Mesothelial cell of epicardium (in vitro differentiated cells): Measurements from ENCODE around the gene MATN4. TPM values are rescaled to one million over a fixed set of nuclear protein-coding genes. Genes with fewer than 3 reads are reported as not detected.

Source experiments
- DNase-seq, 2 experiments: peaks; one replicate each; pipeline ENCODE4 v3.0.0; 2021; ENCODE audit warnings: low spot score in 2 of 2; ENCODE audit not compliant: unreplicated experiment in 2 of 2
- H3K27ac Mint-ChIP-seq: 2 replicates; pipeline ENCODE4 v1.8.0; 2021; ENCODE audit warnings: mixed read lengths
- H3K27me3 Mint-ChIP-seq: 2 replicates; pipeline ENCODE4 v1.8.0; 2021; ENCODE audit warnings: low read depth, mixed read lengths
- H3K36me3 Mint-ChIP-seq: 2 replicates; pipeline ENCODE4 v1.8.0; 2021; ENCODE audit warnings: mixed read lengths
- H3K4me1 Mint-ChIP-seq: 2 replicates; pipeline ENCODE4 v1.8.0; 2021; ENCODE audit warnings: mixed read lengths
- H3K4me3 Mint-ChIP-seq: 2 replicates; pipeline ENCODE4 v1.8.0; 2021; ENCODE audit warnings: mild to moderate bottlenecking, moderate library complexity, mixed read lengths
- H3K9me3 Mint-ChIP-seq: 2 replicates; pipeline ENCODE4 v1.8.0; 2021; ENCODE audit warnings: mixed read lengths
- total RNA-seq: library from RNA; stranded (reverse); gene quantifications from 3 replicates; pipeline ENCODE4 v1.2.1, GENCODE V29; 2021
- TF ChIP-seq, protein P1 (sequence below): fragments of 200-600 bp; sonication (generic); IDR thresholded peaks from one replicate; pipeline ENCODE4 v1.5.0; 2021; ENCODE audit warnings: antibody characterized with exemption; ENCODE audit not compliant: unreplicated experiment

Gene MATN4
- total RNA-seq, 1 donor from 2014 or later: not detected

DNA sequence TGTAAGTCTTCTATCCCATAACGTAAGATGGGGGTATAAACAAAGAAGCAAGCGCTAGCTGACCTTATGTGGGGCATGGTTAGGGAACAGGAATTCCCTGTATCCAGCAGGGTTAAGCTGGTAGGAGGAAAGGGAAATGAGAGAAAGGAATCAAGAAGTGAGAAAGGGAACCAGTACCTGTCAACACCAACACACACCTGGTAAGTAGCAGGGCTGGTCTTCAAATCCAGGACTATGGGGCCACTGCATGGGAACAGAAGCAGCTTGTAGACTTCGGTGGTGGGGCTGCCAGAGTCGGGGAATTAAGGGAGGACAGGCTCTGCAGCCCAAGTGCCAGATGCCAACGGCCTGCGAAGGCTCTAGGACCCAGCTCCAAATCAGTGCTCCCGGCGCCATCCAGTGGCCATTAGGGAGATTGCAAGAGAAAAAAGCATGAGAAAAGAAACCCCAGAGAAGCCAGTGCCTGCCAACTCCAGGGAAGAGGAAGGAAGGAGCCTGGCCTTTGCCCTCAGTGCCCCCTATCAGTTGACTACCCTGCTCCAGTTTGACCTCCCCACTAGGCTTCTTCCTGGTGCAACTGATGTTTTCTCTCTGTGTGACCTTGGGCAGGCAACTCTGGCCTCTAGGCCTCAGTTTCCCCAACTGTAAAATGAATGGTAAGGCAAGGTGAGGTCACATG is 17.3 kb downstream of the MATN4 start:
- Mint-ChIP-seq H3K27me3 (peaks cover 45% of the 10 kb centered on the region), H3K4me1 (no peaks in the 10 kb centered on the region), H3K9me3 (no peaks in the 10 kb centered on the region), H3K36me3 (no peaks in the 10 kb centered on the region), H3K4me3 (no peak overlapping the region), H3K27ac (no peak overlapping the region)
- TF ChIP-seq, protein P1, sequence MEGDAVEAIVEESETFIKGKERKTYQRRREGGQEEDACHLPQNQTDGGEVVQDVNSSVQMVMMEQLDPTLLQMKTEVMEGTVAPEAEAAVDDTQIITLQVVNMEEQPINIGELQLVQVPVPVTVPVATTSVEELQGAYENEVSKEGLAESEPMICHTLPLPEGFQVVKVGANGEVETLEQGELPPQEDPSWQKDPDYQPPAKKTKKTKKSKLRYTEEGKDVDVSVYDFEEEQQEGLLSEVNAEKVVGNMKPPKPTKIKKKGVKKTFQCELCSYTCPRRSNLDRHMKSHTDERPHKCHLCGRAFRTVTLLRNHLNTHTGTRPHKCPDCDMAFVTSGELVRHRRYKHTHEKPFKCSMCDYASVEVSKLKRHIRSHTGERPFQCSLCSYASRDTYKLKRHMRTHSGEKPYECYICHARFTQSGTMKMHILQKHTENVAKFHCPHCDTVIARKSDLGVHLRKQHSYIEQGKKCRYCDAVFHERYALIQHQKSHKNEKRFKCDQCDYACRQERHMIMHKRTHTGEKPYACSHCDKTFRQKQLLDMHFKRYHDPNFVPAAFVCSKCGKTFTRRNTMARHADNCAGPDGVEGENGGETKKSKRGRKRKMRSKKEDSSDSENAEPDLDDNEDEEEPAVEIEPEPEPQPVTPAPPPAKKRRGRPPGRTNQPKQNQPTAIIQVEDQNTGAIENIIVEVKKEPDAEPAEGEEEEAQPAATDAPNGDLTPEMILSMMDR: peak; percentile 89
- peak; percentile 52 to 82 for DNase-seq

DNA sequence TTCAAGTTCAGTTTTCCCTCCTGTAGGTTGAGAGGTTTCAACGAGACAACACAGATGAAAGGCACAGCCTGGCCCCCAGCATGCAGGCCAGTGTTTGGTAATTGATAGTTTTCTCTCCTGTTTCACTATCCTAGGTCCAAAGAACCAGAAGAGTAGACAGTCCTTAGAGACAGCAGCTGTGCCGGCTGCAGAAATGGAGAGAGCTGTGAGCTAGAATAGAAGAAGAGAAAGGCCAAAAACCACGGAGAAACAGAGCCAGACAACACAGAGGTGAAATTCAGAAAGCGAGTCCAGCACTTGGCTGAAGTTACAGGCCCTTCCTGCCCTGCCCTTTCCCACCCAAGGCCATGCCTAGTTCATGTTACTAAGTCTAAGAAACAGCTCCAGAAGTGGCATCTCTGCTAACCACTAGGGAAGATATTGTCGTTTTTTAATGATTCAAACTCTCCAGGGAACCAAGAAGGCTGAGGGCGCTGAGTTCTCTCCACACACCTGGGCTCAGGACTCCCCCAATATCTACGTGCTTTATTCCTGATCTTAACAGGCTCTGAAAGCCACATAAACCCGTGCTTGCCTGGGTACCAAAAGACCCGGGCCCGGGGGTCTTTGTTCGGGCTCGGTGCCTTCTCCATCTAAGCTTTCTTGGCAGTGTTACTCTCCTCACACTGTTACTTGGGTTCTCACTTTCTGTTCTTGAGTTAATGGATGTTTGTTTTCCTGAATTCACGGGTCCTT is 18.0 kb downstream of the MATN4 start:
- Mint-ChIP-seq H3K4me3 (no peak overlapping the region), H3K27ac (no peak overlapping the region), H3K36me3 (no peaks in the 10 kb centered on the region), H3K9me3 (no peaks in the 10 kb centered on the region), H3K27me3 (peaks cover 47% of the 10 kb centered on the region), H3K4me1 (no peaks in the 10 kb centered on the region)
- no peak for DNase-seq
- TF ChIP-seq, protein P1: no peak

DNA sequence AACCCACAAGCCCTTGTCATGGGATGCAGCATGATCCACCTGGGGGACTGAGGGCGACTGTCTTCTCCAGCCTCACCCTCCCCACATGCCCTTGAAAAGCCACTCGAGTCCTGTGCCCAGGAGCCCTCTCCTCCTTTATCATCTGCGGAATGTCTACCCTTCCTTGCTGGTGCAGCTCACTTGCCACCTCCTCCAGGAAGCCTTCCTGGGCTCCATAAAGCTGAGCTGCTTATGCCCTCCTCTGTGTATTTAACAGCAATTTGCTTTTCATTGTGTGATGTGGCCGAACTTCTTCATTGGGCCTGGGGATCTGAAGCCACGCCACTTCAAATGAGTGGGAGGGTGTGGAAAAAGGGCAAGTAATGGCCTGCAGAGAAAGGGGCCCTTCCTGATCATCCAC is 19.2 kb downstream of the MATN4 start:
- Mint-ChIP-seq H3K27me3 (peaks cover 52% of the 10 kb centered on the region), H3K36me3 (no peaks in the 10 kb centered on the region), H3K27ac (no peak overlapping the region), H3K4me3 (no peak overlapping the region), H3K4me1 (no peaks in the 10 kb centered on the region), H3K9me3 (no peaks in the 10 kb centered on the region)
- TF ChIP-seq, protein P1: no peak
- DNase-seq: no peak

DNA sequence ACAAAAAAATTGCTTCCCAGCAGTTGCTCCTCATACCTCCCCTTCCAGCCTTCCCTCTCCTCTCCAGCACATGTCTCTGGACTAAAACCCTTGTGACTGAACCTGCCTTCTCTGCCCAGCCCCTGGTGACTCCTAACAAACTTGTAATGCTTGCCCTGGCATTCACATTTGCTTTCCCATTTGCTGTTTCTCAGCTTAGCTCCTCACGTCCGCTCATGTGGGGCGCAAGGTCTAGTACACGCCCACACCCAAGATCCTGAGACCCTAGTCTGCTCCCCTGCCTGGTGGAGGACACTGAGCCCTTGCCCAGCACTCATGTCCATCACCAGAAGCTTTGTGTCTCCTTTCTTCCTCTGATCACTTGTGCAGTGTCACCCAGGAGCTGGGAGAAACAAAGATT is 19.7 kb downstream of the MATN4 start:
- no peaks in the 10 kb centered on the region for H3K36me3 Mint-ChIP-seq
- no peaks in the 10 kb centered on the region for H3K4me1 Mint-ChIP-seq
- H3K4me3 Mint-ChIP-seq: no peak overlapping the region
- H3K27ac Mint-ChIP-seq: no peak overlapping the region
- TF ChIP-seq, protein P1: no peak
- no peaks in the 10 kb centered on the region for H3K9me3 Mint-ChIP-seq
- peaks cover 52% of the 10 kb centered on the region for H3K27me3 Mint-ChIP-seq
- DNase-seq: no peak

DNA sequence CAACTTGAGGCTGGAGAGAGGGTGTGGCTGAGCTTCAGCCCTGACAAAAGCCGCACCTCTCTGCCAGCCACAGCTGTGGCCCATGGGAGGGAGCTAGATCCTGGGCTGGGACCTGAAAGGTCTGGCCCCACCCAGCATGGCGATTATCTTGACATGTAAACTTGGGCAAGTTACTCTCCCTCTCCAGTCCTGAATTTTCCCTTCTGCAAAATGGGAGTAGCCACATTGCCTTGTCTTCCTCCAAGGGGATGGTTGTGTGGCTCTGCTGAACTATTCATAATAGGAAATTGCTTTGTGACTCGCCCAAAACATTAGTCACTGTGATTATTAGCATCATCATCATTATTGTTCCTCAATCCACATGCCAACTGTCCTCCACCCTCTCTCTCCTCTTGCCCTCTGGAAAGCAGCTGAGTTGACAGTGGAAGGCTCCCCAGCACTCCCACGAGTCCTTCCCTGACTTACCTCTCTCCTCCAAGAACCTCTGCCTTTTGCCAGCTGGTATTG is 24.5 kb downstream of the MATN4 start:
- Mint-ChIP-seq H3K4me1 (no peaks in the 10 kb centered on the region), H3K27ac (no peak overlapping the region), H3K36me3 (no peaks in the 10 kb centered on the region), H3K9me3 (peaks cover 3% of the 10 kb centered on the region), H3K27me3 (peaks cover 40% of the 10 kb centered on the region), H3K4me3 (no peak overlapping the region)
- no peak for DNase-seq
- TF ChIP-seq, protein P1: no peak
